Activated T-helper 2 cell treated with anti-CD3 and anti-CD28 coated beads, Interferon-gamma antibody, Interleukin-2, Interleukin-4, amounts not matched to agents 10 μg/mL and 5 μg/mL and 100 μg/mL, durations not matched to agents 14 hours and 24 hours and 36 hours (primary cell): Measurements from ENCODE around the gene NEDD8. TPM values are rescaled to one million over a fixed set of nuclear protein-coding genes. Genes with fewer than 3 reads are reported as not detected.
"Not testable (repeated sequence)": the region's sequence is repeated elsewhere in the genome, so short reads cannot be mapped to it uniquely, and the experiment has no call there.

Experiments
- DNase-seq: peaks from one replicate; pipeline ENCODE4 v3.0.0; 2021; ENCODE audit warnings: low spot score
- H3K27ac Mint-ChIP-seq: one replicate; pipeline ENCODE4 v1.8.0; 2021; ENCODE audit warnings: mixed read lengths
- H3K27me3 Mint-ChIP-seq: one replicate; pipeline ENCODE4 v1.8.0; 2021; ENCODE audit warnings: low read depth, mixed read lengths
- H3K36me3 Mint-ChIP-seq: one replicate; pipeline ENCODE4 v1.8.0; 2021; ENCODE audit warnings: low read depth, mixed read lengths
- H3K4me1 Mint-ChIP-seq: one replicate; pipeline ENCODE4 v1.8.0; 2021; ENCODE audit warnings: low read depth, mixed read lengths
- H3K4me3 Mint-ChIP-seq: one replicate; pipeline ENCODE4 v1.8.0; 2021; ENCODE audit warnings: low read depth, mild to moderate bottlenecking, moderate library complexity, mixed read lengths
- H3K9me3 Mint-ChIP-seq: one replicate; pipeline ENCODE4 v1.8.0; 2021; ENCODE audit warnings: mixed read lengths
- intact Hi-C: fragments of 100-400 bp; cut with micrococcal nuclease; formaldehyde crosslinking; loops from one replicate; pipeline ENCODE4 v1.15.1; 2023
- total RNA-seq: library from RNA; stranded (reverse); gene quantifications from 2 replicates; pipeline ENCODE4 v1.2.3, GENCODE V29; 2022

The NEDD8 gene
- total RNA-seq, 1 donor from 2014 or later: 194 TPM

DNA sequence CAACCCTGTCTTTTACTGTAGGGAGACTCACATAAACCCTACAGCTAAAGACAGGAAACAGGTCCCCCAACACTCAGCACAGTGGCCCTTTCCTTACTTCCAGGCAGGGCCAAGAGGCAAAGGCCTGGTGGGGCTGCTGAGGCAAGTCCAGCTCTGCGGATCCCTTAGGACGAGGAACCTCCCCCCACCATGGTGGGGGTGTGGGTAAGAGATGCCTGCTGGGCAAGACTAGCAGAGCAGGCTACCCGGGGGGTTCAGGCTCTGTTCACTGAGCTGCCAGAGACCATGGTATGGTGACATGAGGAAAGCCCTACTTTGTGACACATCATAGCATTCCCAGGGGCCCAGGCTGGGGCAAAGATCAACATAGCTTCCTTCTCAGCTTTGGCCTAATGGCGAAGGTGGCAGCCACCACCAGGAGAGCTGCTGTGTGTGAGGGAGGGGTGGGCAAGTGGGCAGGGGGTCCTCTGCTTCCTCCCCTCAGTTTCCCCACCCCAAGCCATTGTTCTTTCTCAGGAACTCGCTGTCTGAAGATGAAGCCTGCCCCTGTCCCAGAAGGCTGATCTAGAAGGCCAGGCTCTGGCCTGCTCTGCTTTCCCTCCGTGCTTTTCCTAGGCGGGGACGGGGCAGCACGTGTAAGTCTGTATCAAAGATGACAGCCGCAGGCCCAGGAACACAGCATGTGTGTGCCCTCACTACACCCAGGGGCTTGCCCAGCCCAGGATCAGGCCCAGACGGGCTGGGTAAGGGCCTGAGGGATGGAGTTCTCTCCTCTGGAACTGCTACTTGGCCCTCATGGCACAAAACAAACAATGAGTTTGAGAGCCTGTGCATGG, 20.3 kb upstream of the NEDD8 start:
- intact Hi-C loops: no loop called here
- H3K4me1 Mint-ChIP-seq: peaks cover 34% of the 10 kb centered on the region
- no peak for DNase-seq
- no peaks in the 10 kb centered on the region for H3K9me3 Mint-ChIP-seq
- no peaks in the 10 kb centered on the region for H3K27me3 Mint-ChIP-seq
- peaks cover 12% of the 10 kb centered on the region for H3K36me3 Mint-ChIP-seq
- H3K4me3 Mint-ChIP-seq: no peak overlapping the region
- no peak overlapping the region for H3K27ac Mint-ChIP-seq

DNA sequence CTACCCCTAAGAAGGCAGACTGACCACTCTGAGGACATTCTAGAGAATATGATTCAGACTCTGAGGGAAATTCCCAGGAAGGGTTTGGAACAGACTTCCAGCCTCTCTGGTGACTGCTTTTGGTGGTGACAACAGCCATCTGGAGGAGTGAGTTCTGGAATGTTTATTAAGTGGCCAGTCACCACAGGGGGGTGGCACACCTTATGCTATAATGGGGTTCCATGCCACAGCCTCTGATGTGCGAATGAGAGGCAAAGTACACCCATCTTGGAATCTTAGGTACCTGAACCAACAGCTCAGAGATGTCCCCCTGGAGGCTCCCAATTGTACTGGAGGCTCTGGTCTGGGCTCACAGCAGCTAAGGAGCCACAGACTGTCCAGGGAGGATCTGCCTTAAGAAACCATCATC, 19.7 kb upstream of the NEDD8 start:
- Mint-ChIP-seq H3K4me3 (no peak overlapping the region), H3K9me3 (no peaks in the 10 kb centered on the region), H3K4me1 (peaks cover 37% of the 10 kb centered on the region), H3K36me3 (peaks cover 14% of the 10 kb centered on the region), H3K27me3 (no peaks in the 10 kb centered on the region), H3K27ac (no peak overlapping the region)
- intact Hi-C loops: no loop called here
- DNase-seq: no peak

DNA sequence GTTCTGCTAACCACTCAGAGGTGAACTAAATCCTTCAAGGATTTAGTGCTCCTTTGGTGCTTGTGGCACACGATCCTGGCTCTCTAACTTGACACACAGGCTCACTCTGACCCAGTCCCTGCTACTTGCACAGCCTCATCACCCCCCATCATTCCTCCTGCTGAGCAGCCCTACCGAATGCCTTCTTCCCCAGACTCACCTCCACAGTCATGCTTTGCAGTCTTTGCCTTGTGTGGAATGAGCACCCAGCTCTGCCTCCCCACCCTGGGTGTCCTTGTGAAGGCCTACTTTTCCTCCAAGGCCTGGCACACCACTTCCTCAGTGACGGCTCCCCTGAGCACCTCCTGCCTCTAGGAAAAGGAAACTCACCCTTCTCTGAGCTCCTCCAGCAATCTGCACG, 18.2 kb upstream of the NEDD8 start:
- no peaks in the 10 kb centered on the region for H3K27me3 Mint-ChIP-seq
- H3K9me3 Mint-ChIP-seq: no peaks in the 10 kb centered on the region
- H3K4me3 Mint-ChIP-seq: no peak overlapping the region
- H3K36me3 Mint-ChIP-seq: peaks cover 14% of the 10 kb centered on the region
- DNase-seq: no peak
- H3K4me1 Mint-ChIP-seq: peaks cover 40% of the 10 kb centered on the region
- H3K27ac Mint-ChIP-seq: peak overlapping the region; percentile 44
- intact Hi-C loops: no loop called here

DNA sequence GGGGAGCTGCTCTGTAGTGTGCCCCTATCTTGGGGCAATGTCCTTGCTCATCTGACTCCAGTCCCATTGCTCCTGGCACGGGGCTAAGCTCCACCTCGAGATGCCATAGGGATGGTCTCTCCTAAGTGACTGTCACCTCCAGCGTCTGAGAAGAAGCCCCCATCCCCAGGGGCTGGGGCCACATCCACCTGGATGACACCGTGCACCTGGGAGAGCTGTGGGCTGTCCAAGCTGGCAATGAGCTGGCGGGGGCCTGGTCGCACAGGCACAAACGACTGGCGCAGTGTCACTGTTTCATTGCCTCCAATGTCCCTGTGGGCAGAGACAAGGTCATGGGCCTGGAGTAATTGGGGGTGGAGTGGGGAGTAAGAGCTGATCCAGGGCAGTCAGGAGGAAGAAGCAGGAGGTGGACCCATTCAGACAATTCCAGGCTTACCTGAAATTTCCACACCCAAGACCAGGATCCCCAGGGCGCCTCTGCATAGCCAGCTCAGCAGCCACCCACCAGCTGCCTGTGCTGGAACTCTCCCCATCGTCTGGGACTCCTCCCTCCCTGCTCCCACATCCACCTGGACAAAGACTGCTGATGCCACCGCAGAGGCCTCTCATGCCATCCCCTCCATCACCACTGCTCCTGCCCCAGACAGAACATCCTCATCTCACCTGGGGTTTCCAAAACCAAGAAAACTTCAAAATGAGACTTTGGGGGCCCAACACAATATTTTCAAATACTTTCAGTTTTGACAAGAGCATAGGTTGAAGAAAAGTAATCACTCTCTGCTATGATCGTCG, 17.3 kb upstream of the NEDD8 start:
- Mint-ChIP-seq H3K4me1 (peaks cover 43% of the 10 kb centered on the region), H3K36me3 (peaks cover 11% of the 10 kb centered on the region), H3K27ac (no peak overlapping the region), H3K4me3 (no peak overlapping the region), H3K27me3 (no peaks in the 10 kb centered on the region), H3K9me3 (no peaks in the 10 kb centered on the region)
- intact Hi-C loops: no loop called here
- no peak for DNase-seq

DNA sequence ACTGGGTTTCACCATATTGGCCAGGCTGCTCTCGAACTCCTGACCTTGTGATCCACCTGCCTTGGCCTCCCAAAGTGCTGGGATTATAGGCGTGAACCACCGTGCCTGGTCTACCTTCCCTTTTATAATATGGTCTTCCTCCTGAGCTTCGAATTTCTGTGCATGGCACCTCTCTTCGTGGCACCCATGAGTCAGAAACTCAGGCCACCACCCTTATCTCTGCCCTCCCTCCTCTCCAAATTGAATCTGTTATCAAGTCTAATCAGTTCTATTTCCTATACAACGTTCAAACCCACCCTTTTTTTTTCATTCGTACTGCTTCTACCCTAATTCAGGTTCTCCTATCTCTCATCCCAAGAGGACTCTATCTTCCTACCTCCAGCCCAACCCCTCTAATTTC, 15.3 kb upstream of the NEDD8 start:
- Mint-ChIP-seq H3K4me1 (peaks cover 53% of the 10 kb centered on the region), H3K4me3 (peak overlapping the region; percentile 32), H3K36me3 (peaks cover 5% of the 10 kb centered on the region), H3K27me3 (no peaks in the 10 kb centered on the region), H3K27ac (peak overlapping the region; percentile 72), H3K9me3 (no peaks in the 10 kb centered on the region)
- intact Hi-C loops: loop anchor here (1.0 kb wide), 1 partner anchor 27 kb away; no protein-coding TSS in a partner anchor
- no peak for DNase-seq

DNA sequence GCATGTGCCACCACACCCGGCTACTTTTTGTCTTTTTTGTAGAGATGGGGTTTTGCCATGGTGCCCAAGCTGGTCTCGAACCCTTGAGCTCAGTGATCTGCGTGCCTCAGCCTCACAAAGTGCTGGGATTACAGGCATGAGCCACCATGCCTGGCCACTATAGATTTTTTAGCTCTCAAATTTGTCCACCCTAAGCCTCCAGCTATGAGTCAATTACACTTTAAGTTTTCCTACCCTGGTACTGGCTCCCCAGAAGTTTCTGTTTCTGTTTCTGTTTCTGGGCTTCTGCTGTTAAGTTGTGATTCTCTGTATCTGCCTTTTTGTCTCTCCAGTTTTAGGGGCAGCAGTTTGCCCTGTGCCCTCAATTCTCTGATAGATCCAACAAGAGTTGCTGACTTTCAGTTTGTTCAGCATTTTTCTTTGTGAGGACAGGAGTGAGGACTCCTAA, 14.6 kb upstream of the NEDD8 start:
- Mint-ChIP-seq H3K4me3 (peak overlapping the region; percentile 73), H3K9me3 (no peaks in the 10 kb centered on the region), H3K27ac (peak overlapping the region; percentile 95), H3K36me3 (peaks cover 5% of the 10 kb centered on the region), H3K27me3 (no peaks in the 10 kb centered on the region), H3K4me1 (peaks cover 55% of the 10 kb centered on the region)
- intact Hi-C loops: loop anchor here (1.0 kb wide), 1 partner anchor 28 kb away; no protein-coding TSS in a partner anchor
- DNase-seq: peak; percentile 32

DNA sequence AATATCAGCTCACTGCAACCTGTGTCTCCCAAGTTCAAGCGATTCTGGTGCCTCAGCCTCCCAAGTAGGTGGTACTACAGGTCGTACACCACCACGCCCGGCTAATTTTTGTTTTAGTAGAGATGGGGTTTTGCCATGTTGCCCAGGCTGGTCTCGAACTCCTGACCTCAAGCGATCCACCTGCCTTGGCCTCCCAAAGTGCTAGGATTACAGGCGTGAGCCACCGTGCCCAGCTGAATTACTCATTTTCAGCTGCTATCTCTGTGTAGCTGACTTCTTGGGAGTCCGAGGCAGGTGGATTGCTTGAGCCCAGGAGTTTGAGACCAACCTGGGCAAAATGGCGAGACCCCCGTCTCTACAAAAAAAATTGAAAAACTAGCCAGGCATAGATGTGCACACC, 13.2 kb upstream of the NEDD8 start:
- Mint-ChIP-seq H3K36me3 (peaks cover 13% of the 10 kb centered on the region), H3K4me1 (peaks cover 50% of the 10 kb centered on the region)
- H3K4me3 Mint-ChIP-seq, intact Hi-C loops, H3K9me3 Mint-ChIP-seq, H3K27me3 Mint-ChIP-seq, DNase-seq, H3K27ac Mint-ChIP-seq: not testable (repeated sequence)

DNA sequence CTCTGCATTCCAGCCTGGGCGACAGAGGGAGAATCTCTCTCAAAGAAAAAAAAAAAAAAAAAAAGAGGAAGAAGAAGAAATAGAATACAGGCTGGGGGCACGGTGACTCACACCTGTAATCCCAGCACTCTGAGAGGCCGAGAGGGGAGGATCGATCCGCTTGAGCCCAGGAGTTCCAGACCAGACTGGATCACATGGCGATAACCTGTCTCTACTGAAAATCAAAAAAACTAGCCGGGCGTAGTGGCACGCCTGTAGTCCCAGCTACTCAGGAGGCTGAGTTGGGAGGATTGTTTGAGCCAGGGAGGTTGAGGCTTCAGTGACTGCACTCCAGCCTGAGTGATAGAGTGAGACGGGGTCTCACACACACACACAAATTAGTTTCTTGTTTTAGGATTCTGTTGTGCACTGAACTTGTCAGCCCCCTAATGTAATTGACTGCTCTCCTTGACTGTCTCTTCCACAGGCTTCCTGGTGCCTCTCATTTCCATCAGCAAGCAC, 11.2 kb upstream of the NEDD8 start:
- no peak for DNase-seq
- peak overlapping the region; percentile 98 for H3K27ac Mint-ChIP-seq
- peaks cover 46% of the 10 kb centered on the region for H3K4me1 Mint-ChIP-seq
- intact Hi-C loops: loop anchor here (1.0 to 2.0 kb wide), 3 partner anchors 49 to 187 kb away; partner anchors contain the start of gene TM9SF1
- H3K27me3 Mint-ChIP-seq: no peaks in the 10 kb centered on the region
- peaks cover 28% of the 10 kb centered on the region for H3K36me3 Mint-ChIP-seq
- H3K9me3 Mint-ChIP-seq: no peaks in the 10 kb centered on the region
- peak overlapping the region; percentile 86 for H3K4me3 Mint-ChIP-seq

DNA sequence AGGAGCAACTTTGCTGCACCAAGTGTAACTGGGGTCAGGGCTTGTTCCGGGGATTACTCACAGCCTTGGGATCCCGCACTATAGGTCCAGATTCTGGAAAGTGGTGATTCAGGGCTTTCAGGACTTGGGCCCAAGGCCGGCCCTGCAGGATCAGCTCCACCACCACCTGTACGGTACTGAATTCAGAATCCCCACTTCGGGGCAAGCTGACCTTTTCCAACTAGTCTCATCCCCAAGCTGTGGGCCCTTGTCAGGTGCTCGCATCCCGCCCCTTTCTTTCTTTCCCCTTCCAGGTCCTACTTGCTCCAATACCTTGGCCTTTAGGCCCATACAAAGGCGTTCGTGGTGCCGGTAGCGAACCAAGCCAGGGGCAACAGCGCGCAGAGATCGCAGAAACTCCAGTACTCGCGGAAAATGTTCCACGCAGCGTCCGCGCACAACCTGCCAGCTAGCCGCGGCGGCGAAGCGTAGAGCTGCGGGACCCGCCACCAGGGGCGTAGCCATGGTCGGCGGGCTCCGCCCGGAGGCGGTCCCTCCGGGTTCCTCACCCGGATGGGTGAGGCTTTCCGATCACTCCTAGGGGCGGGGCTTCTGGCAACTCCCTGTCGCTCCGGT, 9.8 kb upstream of the NEDD8 start:
- H3K36me3 Mint-ChIP-seq: peaks cover 42% of the 10 kb centered on the region
- H3K27me3 Mint-ChIP-seq: no peaks in the 10 kb centered on the region
- peaks cover 46% of the 10 kb centered on the region for H3K4me1 Mint-ChIP-seq
- intact Hi-C loops: loop anchor here (1.0 to 2.0 kb wide), 6 partner anchors 10 to 189 kb away; partner anchors contain the start of genes CHMP4A, GMPR2, NEDD8 and RABGGTA
- peak; percentile 93 for DNase-seq
- H3K4me3 Mint-ChIP-seq: peak overlapping the region; percentile 86
- peak overlapping the region; percentile 98 for H3K27ac Mint-ChIP-seq
- H3K9me3 Mint-ChIP-seq: no peaks in the 10 kb centered on the region

DNA sequence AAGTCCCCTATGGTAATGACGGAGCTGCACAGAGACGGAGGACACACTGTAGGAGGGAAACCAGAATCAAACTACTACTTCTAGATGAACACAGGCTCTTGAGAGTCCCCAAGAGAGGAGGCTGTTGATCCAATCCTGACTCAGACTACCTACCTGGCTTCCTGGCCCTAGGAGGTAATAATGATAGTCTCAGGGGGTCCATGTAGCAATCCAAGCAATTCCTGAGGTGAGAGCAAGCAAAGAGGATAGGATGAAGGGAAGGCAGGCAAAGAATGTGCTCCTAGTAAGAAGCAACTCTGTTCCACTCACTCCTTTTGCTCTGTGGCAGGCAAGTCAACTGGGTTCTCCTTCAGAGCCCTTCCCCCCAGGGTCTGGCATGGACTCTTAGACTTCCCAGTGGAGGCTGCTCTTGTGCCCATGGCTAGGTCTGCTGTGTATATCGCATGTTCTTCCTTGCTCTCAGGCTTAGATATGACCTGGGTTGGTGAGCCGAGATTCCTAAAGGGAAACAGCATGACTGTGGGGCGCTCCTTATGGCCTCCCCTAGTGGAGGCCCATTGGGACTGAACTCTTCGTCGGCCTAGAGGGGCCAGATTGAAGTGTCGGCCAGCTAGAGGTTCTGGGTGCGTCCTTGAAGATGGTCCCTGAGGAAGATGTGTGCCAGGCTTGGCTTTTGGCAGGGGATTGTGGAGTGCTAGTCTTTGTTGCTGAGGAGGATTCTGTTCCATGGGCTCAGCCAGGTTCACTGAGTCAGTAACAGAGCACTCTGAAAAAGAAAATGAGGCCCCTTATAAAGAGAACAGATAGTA, 8.1 kb upstream of the NEDD8 start:
- Mint-ChIP-seq H3K27me3 (no peaks in the 10 kb centered on the region), H3K9me3 (no peaks in the 10 kb centered on the region), H3K4me1 (peaks cover 54% of the 10 kb centered on the region), H3K27ac (no peak overlapping the region), H3K4me3 (peak overlapping the region; percentile 86), H3K36me3 (peaks cover 57% of the 10 kb centered on the region)
- intact Hi-C loops: no loop called here
- DNase-seq: no peak

DNA sequence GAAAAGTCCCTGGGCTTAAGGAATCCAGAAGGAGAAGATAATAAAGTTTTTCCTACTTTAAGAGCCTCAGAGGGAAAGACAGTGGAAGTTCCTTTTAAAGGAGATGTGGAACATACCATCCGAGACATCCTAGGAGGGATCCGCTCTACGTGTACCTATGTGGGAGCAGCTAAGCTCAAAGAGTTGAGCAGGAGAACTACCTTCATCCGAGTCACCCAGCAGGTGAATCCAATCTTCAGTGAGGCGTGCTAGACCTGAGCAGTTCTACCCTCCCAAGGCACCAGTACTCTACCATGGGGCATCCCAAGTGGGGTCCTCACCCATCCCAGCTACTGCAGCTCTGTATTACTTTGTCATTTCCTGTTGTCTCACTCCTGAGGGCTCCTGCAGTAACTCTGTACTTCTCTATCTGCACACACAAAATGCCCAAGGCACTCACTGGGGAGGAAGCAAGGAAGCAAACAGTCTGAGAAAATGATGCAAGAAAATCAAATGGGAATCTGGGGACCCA, 6.4 kb upstream of the NEDD8 start:
- no peak for DNase-seq
- Mint-ChIP-seq H3K4me3 (no peak overlapping the region), H3K27me3 (no peaks in the 10 kb centered on the region), H3K27ac (no peak overlapping the region), H3K9me3 (no peaks in the 10 kb centered on the region), H3K4me1 (peaks cover 61% of the 10 kb centered on the region), H3K36me3 (peaks cover 72% of the 10 kb centered on the region)
- intact Hi-C loops: no loop called here

DNA sequence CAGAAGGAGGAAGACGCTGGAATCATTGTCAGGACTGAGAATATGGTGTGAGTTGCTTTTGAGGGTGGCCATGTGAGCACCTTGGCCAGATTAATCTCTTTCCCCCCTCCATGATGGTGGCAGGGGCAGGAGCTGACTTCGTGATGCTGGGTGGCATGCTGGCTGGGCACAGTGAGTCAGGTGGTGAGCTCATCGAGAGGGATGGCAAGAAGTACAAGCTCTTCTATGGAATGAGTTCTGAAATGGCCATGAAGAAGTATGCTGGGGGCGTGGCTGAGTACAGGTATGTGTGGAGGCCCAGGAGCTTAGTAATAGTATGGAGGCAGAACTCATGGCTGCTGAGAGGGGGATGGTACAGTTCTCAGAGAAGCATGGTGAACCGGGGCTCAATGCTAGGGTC, 6.0 kb upstream of the NEDD8 start:
- no peak for DNase-seq
- intact Hi-C loops: no loop called here
- no peaks in the 10 kb centered on the region for H3K27me3 Mint-ChIP-seq

More for the DNA sequence above, 6.0 kb upstream of the NEDD8 start:
- Mint-ChIP-seq H3K36me3 (peaks cover 73% of the 10 kb centered on the region), H3K9me3 (no peaks in the 10 kb centered on the region), H3K27ac (peak overlapping the region; percentile 14), H3K4me3 (no peak overlapping the region), H3K4me1 (peaks cover 61% of the 10 kb centered on the region)
